Left ventricle myocardium inferior (tissue), 1 donor: ENCODE measurements around the gene MT2A. TPM values are rescaled to one million over a fixed set of nuclear protein-coding genes. Genes with fewer than 3 reads are reported as not detected.
"Not testable (repeated sequence)": the region's sequence is repeated elsewhere in the genome, so short reads cannot be mapped to it uniquely, and the experiment has no call there.

Source experiments
- DNase-seq: peaks from one replicate; pipeline ENCODE4 v3.0.0-alpha.2; 2020
- H3K27ac ChIP-seq: fragments of 200-600 bp; replicated peaks from 2 replicates; pipeline ENCODE4 v1.8.0; 2021
- H3K27me3 ChIP-seq: fragments of 200-600 bp; 2 replicates; pipeline ENCODE4 v1.8.0; 2021; ENCODE audit warnings: low read depth
- H3K36me3 ChIP-seq: fragments of 200-600 bp; 2 replicates; pipeline ENCODE4 v1.8.0; 2021
- H3K4me1 ChIP-seq: fragments of 200-600 bp; 2 replicates; pipeline ENCODE4 v1.8.0; 2021
- H3K4me3 ChIP-seq: fragments of 200-600 bp; 2 replicates; pipeline ENCODE4 v1.8.0; 2021; ENCODE audit warnings: mild to moderate bottlenecking, moderate library complexity
- H3K9me3 ChIP-seq: fragments of 200-600 bp; replicated peaks from 2 replicates; pipeline ENCODE4 v1.8.0; 2021
- CTCF ChIP-seq: fragments of 200-600 bp; IDR thresholded peaks from 2 replicates; pipeline ENCODE4 v1.8.0; 2021; ENCODE audit warnings: antibody characterized with exemption, mild to moderate bottlenecking, borderline replicate concordance
- intact Hi-C: fragments of 100-400 bp; cut with micrococcal nuclease; formaldehyde crosslinking; loops from one replicate; pipeline ENCODE4 v1.11.0; 2022
- total RNA-seq: library from RNA; stranded (reverse); fragmentation: NEBNext Ultra II Directional; extraction: Animal tissue kit (Norgen Biotek cat#: 25700); gene quantifications from one replicate; pipeline ENCODE4 v1.2.1, GENCODE V29; 2021
- donor health status: DM: no; HTN: yes; CAD: no; lungs with severe emphysema.

The MT2A gene
- total RNA-seq, 1 donor from 2014 or later: 115 TPM

GRCh38 chr16:56580391-56581048, 27.9 kb upstream of the MT2A start:
- Histone ChIP-seq H3K27me3 (peaks cover 32% of the 10 kb centered on the region), H3K4me1 (no peaks in the 10 kb centered on the region), H3K4me3 (no peak overlapping the region), H3K9me3 (no peaks in the 10 kb centered on the region), H3K27ac (no peak overlapping the region), H3K36me3 (no peaks in the 10 kb centered on the region)
- DNase-seq: no peak
- intact Hi-C loops: no loop called here
- no peak for TF ChIP-seq CTCF

GRCh38 chr16:56582911-56583310, 25.5 kb upstream of the MT2A start:
- DNase-seq, H3K4me3 ChIP-seq, H3K36me3 ChIP-seq, H3K9me3 ChIP-seq, intact Hi-C loops, H3K4me1 ChIP-seq, H3K27ac ChIP-seq: not testable (repeated sequence)
- peaks cover 54% of the 10 kb centered on the region for H3K27me3 ChIP-seq

DNA sequence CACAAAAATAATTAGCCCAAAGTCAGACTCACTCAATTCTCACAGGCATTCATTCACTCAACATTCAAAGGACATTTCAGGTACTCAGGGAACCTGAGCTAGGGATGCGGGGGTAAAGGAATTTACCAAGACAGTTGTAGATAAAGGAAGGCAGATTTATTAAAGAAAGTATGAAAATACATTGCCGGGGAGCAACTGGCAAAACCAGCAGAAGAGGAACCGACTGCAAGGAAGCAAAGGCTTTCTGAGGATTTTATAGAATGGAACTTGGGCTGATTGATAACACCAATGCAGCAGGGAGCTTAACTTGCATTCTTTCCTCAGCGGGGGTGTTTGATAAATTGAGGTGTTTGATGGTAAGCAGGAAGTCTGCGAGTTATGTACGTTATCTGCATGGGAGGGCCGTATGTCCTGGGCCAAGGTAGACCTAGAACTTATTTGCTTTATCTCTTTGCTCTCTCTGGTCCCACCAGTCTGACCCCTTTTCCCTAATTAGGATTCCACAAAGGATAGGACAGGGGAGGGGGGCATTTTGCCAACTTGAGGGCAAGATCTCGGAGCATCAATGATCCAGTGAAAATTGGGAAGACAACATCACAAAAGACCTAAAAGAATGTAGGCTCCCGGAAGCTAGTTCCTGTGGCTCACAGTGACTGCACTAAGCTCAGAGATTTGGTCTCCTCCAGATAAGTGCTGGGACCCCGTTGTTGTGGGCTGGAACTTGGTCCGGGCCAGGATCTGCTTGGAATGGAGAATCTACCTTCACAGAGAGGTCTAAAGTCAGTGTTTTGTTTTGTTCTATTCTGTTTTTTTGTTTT, 24.8 kb upstream of the MT2A start:
- Histone ChIP-seq H3K4me1 (no peaks in the 10 kb centered on the region), H3K9me3 (no peaks in the 10 kb centered on the region), H3K4me3 (no peak overlapping the region), H3K27me3 (peaks cover 61% of the 10 kb centered on the region), H3K36me3 (no peaks in the 10 kb centered on the region), H3K27ac (no peak overlapping the region)
- DNase-seq: no peak
- no peak for TF ChIP-seq CTCF
- intact Hi-C loops: no loop called here

GRCh38 chr16:56584276-56584675, 24.1 kb upstream of the MT2A start:
- no peak overlapping the region for H3K27ac ChIP-seq
- no peak overlapping the region for H3K4me3 ChIP-seq
- peaks cover 5% of the 10 kb centered on the region for H3K4me1 ChIP-seq
- no peak for TF ChIP-seq CTCF
- intact Hi-C loops: no loop called here
- H3K27me3 ChIP-seq: peaks cover 68% of the 10 kb centered on the region
- H3K36me3 ChIP-seq: no peaks in the 10 kb centered on the region
- no peaks in the 10 kb centered on the region for H3K9me3 ChIP-seq
- DNase-seq: no peak

- Histone ChIP-seq H3K27ac (no peak overlapping the region), H3K9me3 (peaks cover 3% of the 10 kb centered on the region), H3K27me3 (peaks cover 70% of the 10 kb centered on the region), H3K36me3 (no peaks in the 10 kb centered on the region), H3K4me3 (peak overlapping the region; percentile 66), H3K4me1 (peaks cover 11% of the 10 kb centered on the region)
- no peak for DNase-seq
- intact Hi-C loops: no loop called here
- no peak for TF ChIP-seq CTCF
These were observed 19.6 kb upstream of the MT2A start for GRCh38 chr16:56588781-56589140.
